ENCODE data around the gene ANO7.
"Not testable (repeated sequence)": the region's sequence is repeated elsewhere in the genome, so short reads cannot be mapped to it uniquely, and the experiment has no call there.

Gene ANO7

DNA sequence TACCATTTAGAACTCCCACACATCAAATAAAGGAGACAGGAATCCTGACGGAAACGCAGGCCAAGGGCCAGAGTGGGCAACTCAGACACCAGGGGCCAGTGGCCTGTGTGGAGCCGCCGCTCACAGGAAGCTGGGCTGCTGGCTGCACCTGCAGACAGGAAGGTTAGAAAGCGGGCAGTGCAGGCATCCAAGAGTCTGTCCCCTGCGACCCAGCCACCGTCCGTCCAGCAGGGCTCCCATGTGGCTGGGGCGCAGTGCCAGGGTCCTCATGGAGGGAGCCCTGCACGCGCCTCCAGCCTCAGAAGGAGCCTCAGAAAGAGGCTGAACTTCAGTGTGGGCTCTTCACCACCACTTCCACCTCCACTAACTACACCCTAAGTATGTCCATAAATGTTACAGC is 2.5 kb upstream of the ANO7 start:
- H3K4me3 ChIP-seq (ENCODE audit: low read length): no peak overlapping the region
- H3K9me3 ChIP-seq (ENCODE audit: control insufficient read depth, low read length): no peaks in the 10 kb centered on the region
- peaks cover 32% of the 10 kb centered on the region for H3K4me1 ChIP-seq (ENCODE audit: control insufficient read depth, insufficient read depth, low read length)
- no peaks in the 10 kb centered on the region for H3K36me3 ChIP-seq (ENCODE audit: control insufficient read depth, insufficient read depth, low read length)
- H3K9ac ChIP-seq (ENCODE audit: low read length): no peak overlapping the region
- no peaks in the 10 kb centered on the region for H3K27me3 ChIP-seq (ENCODE audit: control insufficient read depth, insufficient read depth, low read length)

DNA sequence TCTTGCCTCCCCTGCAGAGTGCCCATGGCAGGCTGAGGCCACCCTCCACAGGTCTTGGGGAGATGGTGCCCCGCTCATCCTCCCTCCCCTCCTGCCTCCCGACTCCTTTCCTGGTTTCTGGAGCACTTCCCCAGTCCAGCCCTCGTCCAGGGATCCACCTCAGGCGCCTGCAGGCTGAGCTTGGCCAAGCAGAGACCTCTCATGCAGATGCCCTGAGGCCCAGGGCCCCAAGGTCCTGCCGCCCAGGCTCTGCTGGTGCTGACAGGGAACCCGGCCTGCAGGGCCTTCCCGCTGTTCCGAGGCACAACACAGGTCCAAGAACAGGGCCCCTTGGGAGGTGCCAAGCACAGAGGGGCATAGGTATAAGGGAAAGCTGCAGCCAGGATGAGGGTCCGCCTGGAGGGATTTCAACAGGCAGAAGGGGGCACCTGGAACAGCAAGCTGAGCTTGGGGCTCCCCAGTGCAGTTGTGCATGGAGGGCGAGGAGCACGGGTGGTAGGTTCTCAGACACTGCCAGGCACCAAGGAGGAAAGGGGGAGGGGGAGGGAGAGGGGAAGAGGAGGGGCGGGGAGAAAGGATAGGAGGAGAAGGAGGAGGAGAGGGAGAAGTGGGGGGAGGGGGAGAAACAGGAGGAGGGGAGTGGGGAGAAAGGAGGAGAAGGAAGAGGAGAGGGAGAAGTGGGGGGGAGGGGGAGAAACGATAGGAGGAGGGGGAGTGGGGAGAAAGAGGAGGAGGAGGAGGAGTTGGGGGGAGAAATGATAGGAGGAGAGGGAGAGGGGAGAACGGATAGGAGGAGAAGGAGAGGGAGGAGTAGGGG is 1.2 kb upstream of the ANO7 start:
- no peaks in the 10 kb centered on the region for H3K36me3 ChIP-seq (ENCODE audit: control insufficient read depth, insufficient read depth, low read length)
- peak overlapping the region; percentile 90 for H3K4me3 ChIP-seq (ENCODE audit: low read length)
- H3K27me3 ChIP-seq (ENCODE audit: control insufficient read depth, insufficient read depth, low read length): no peaks in the 10 kb centered on the region
- peaks cover 32% of the 10 kb centered on the region for H3K4me1 ChIP-seq (ENCODE audit: control insufficient read depth, insufficient read depth, low read length)
- H3K9me3 ChIP-seq (ENCODE audit: control insufficient read depth, low read length): no peaks in the 10 kb centered on the region
- no peak overlapping the region for H3K9ac ChIP-seq (ENCODE audit: low read length)

DNA sequence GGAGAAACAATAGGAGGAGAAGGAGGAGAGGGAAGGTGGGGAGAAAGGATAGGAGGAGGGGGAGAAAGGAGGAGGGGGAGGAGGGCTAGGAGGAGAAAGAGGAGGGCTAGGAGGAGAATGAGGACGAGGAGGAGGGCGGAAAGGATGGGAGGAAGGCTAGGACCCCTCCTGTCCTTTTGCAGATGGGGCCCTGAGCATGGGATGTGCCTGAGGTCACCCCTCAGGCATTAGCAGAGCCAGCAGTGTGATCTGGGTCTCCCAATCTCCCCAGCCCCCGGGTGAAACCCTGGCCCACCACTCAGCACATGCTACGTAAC is 601 bp upstream of the ANO7 start:
- H3K27me3 ChIP-seq (ENCODE audit: control insufficient read depth, insufficient read depth, low read length): no peaks in the 10 kb centered on the region
- no peaks in the 10 kb centered on the region for H3K36me3 ChIP-seq (ENCODE audit: control insufficient read depth, insufficient read depth, low read length)
- no peaks in the 10 kb centered on the region for H3K9me3 ChIP-seq (ENCODE audit: control insufficient read depth, low read length)
- peak overlapping the region; percentile 90 for H3K4me3 ChIP-seq (ENCODE audit: low read length)
- peaks cover 33% of the 10 kb centered on the region for H3K4me1 ChIP-seq (ENCODE audit: control insufficient read depth, insufficient read depth, low read length)
- peak overlapping the region; percentile 90 for H3K9ac ChIP-seq (ENCODE audit: low read length)

DNA sequence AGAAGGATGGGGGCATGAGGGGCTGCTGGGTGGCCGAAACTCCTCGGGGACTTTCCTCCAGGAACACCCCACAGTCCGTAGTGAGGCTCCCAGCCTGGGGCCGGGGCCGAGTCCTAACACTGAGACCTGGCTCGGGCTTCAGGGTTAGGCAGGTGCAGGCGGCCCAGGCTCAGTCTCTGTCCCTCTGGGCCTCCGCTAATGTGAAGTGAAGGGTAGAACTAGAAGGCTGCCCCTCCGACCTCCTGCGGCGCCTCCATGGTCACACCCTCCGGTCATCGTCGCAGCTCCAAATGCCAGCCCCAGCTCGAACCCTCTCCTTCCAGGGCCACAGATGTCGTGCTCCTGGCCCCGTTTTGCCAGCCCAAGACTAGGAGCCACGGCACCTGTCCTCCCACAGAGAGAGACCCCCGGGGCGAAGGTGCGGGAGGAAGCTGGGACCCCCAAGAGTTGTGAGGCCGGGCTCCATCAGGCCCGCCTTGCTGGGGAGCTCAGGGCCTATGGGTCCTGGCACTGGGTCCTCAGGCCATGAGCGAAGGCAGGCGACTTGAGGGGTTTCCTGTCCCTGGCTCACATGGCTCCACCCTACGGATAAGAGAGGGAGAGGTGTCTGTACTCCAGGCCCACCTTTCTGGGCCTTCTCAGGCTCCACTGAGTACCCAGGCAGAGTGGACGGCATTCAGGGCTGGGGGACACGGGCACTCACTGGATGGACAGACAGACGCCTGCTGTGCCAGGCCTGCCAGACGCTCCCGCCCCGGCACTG is 797 bp downstream of the ANO7 start:
- H3K36me3 ChIP-seq (ENCODE audit: control insufficient read depth, insufficient read depth, low read length): no peaks in the 10 kb centered on the region
- no peaks in the 10 kb centered on the region for H3K27me3 ChIP-seq (ENCODE audit: control insufficient read depth, insufficient read depth, low read length)
- H3K9ac ChIP-seq (ENCODE audit: low read length): peak overlapping the region; percentile 90
- peak overlapping the region; percentile 90 for H3K4me3 ChIP-seq (ENCODE audit: low read length)
- H3K4me1 ChIP-seq (ENCODE audit: control insufficient read depth, insufficient read depth, low read length): peaks cover 36% of the 10 kb centered on the region
- H3K9me3 ChIP-seq (ENCODE audit: control insufficient read depth, low read length): no peaks in the 10 kb centered on the region

DNA sequence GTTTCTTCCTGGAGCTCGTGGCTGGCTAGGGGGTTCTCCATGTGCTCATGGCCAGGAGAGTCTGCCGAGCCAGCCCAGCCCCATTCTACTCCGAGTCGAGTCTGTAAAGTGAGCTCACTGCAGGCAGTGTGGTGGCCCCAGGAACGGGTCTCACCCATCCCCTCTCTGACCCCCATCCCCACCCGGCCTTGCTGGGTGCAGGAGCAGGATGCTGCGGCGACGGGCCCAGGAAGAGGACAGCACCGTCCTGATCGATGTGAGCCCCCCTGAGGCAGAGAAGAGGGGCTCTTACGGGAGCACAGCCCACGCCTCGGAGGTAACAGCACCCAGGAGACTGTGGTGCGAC is 1.4 kb downstream of the ANO7 start:
- Histone ChIP-seq H3K4me1 (ENCODE audit: control insufficient read depth, insufficient read depth, low read length) (peaks cover 36% of the 10 kb centered on the region), H3K36me3 (ENCODE audit: control insufficient read depth, insufficient read depth, low read length) (no peaks in the 10 kb centered on the region), H3K27me3 (ENCODE audit: control insufficient read depth, insufficient read depth, low read length) (no peaks in the 10 kb centered on the region), H3K9me3 (ENCODE audit: control insufficient read depth, low read length) (no peaks in the 10 kb centered on the region), H3K4me3 (ENCODE audit: low read length) (no peak overlapping the region), H3K9ac (ENCODE audit: low read length) (no peak overlapping the region)

DNA sequence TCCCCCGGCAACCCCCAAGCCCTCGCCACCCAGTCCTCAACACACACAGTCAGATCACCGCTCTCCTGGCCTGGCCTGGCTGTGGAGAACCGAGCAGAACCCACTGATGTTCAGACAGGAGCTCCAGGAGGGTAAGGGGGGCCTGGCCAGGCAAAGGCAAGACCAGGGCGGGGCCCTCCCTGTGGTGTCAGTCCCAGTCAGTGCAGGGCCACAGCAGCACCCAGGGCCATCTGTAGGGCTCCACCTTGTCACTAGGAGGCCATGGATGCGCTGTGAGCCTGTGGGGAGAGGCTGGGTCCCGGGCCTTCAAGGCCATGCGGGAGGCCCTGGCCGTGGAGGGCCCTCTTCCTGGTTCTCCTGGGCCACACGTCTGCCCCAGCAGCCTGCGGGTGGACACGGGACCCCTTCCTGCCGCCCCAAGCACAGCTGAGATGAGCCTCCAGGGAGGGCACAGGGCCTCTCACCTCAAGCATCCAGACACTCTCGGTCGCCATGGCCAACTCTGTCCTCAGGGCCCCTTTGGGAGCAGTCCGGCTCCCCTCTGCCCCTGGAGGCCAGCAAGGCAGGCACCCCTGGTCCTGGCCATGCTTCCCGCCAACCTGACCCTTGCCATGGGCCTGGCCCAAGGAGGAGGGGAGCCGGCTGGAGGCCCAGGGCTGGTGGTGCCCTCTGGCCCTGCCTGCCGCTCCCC is 2.0 kb downstream of the ANO7 start:
- Histone ChIP-seq H3K4me1 (ENCODE audit: control insufficient read depth, insufficient read depth, low read length) (peaks cover 36% of the 10 kb centered on the region), H3K36me3 (ENCODE audit: control insufficient read depth, insufficient read depth, low read length) (no peaks in the 10 kb centered on the region), H3K9ac (ENCODE audit: low read length) (no peak overlapping the region), H3K4me3 (ENCODE audit: low read length) (no peak overlapping the region), H3K9me3 (ENCODE audit: control insufficient read depth, low read length) (no peaks in the 10 kb centered on the region), H3K27me3 (ENCODE audit: control insufficient read depth, insufficient read depth, low read length) (no peaks in the 10 kb centered on the region)

DNA sequence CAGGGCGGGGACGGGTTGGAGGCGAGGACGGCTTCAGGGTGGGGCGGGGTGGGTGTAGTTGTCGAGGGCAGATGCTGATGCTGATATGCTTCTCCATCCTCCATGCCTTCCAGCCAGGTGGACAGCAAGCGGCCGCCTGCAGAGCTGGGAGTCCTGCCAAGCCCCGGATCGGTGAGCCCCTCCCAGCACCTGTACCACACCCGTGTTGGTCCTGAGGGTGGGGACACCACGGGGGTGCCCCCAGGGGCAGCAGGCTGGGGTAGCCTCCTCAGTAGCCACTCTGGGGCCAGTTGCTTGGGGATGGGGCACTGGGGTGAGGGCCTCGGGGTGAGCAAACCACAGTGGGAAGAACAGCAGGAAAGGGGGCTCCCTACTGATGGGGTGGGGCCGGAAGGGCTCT is 2.6 kb downstream of the ANO7 start:
- Histone ChIP-seq H3K9ac (ENCODE audit: low read length) (no peak overlapping the region), H3K27me3 (ENCODE audit: control insufficient read depth, insufficient read depth, low read length) (no peaks in the 10 kb centered on the region), H3K36me3 (ENCODE audit: control insufficient read depth, insufficient read depth, low read length) (no peaks in the 10 kb centered on the region), H3K4me3 (ENCODE audit: low read length) (no peak overlapping the region), H3K4me1 (ENCODE audit: control insufficient read depth, insufficient read depth, low read length) (peaks cover 36% of the 10 kb centered on the region), H3K9me3 (ENCODE audit: control insufficient read depth, low read length) (no peaks in the 10 kb centered on the region)

DNA sequence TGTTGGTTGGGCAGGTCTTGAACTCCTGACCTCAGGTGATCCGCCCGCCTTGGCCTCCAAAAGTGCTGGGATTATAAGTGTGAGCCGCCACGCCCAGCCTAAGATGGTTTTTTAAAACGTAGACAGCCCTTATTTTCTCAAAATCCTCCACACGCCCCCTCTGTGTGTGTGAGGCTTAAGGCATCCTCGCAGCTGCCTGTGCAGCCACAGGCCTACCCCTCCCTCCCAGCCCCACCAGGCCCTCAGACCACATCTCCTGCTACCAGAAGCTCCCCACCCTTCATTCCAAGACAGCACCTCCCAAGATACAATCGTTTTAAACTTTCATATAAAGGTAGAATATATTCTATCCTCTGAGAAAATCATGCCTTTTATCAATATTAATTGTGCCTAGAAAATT is 4.8 kb downstream of the ANO7 start:
- Histone ChIP-seq H3K4me1 (ENCODE audit: control insufficient read depth, insufficient read depth, low read length) (peaks cover 23% of the 10 kb centered on the region), H3K9me3 (ENCODE audit: control insufficient read depth, low read length) (no peaks in the 10 kb centered on the region), H3K27me3 (ENCODE audit: control insufficient read depth, insufficient read depth, low read length) (no peaks in the 10 kb centered on the region), H3K9ac (ENCODE audit: low read length) (no peak overlapping the region), H3K4me3 (ENCODE audit: low read length) (no peak overlapping the region), H3K36me3 (ENCODE audit: control insufficient read depth, insufficient read depth, low read length) (no peaks in the 10 kb centered on the region)

DNA sequence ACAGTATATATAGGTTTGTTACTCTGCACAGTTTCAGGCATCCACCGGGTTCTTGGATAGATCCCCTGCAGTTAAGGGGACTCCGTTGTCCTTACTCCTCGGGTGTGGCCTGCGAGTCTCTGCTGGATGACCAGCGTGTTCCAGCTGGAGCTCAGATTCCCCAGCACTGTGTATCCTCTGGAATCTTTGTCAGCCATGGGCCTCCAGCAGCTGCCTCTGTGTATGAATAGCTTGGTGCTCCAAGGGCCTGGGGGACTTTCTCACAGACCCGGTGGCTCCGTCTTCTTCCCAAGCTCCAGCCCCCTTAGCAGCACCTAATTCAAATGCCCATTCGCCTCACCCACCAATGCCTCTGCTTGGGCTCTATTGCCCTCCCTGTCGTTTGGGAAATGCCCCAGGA is 6.3 kb downstream of the ANO7 start:
- Histone ChIP-seq H3K9me3 (ENCODE audit: control insufficient read depth, low read length) (no peaks in the 10 kb centered on the region), H3K27me3 (ENCODE audit: control insufficient read depth, insufficient read depth, low read length) (no peaks in the 10 kb centered on the region), H3K4me1 (ENCODE audit: control insufficient read depth, insufficient read depth, low read length) (peaks cover 14% of the 10 kb centered on the region), H3K9ac (ENCODE audit: low read length) (no peak overlapping the region), H3K36me3 (ENCODE audit: control insufficient read depth, insufficient read depth, low read length) (no peaks in the 10 kb centered on the region), H3K4me3 (ENCODE audit: low read length) (no peak overlapping the region)

DNA sequence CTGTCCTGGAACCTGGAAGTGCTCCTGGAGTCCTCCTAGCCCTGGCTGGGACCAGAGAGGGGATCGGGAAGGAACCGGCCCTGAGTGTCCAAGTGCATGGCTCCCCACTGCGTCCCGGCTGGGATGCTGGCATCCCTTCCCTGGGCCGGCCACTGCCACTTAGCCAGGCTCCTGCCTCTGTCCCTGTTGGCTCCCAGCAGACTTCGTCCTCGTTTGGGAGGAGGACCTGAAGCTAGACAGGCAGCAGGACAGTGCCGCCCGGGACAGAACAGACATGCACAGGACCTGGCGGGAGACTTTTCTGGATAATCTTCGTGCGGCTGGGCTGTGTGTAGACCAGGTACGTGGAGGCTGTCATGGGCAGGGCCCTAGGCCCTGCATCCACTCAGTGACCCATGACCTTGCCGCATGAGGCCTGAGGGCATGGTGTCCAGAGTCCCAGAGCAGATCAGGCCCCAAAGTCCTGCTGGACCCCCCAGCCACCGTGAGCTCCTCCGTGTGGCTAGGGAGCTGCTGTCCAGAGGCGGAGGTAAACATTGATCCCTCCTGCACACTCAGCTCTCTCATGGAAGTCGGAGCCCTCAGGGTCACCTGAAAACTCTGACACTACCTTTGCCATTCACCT is 7.1 kb downstream of the ANO7 start:
- H3K27me3 ChIP-seq (ENCODE audit: control insufficient read depth, insufficient read depth, low read length): no peaks in the 10 kb centered on the region
- H3K9me3 ChIP-seq (ENCODE audit: control insufficient read depth, low read length): no peaks in the 10 kb centered on the region
- no peaks in the 10 kb centered on the region for H3K36me3 ChIP-seq (ENCODE audit: control insufficient read depth, insufficient read depth, low read length)

DNA sequence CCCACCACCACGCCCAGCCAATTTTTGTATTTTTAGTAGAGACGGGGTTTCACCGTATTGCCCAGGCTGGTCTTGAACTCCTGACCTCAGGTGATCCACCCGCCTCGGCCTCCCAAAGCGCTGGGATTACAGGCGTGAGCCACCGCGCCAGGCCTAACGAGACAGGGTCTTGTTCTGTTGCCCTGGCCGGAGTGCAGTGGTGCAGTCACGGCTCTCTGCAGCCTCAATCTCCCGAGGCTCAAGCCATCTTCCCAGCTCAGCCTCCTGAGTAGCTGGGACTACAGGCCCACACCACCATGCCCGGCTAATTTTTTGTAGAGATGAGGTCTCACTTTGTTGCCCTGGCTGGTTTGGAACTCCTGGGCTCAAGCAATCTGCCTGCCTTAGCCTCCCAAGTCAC is 8.8 kb downstream of the ANO7 start:
- H3K4me3 ChIP-seq (ENCODE audit: low read length); H3K9ac ChIP-seq (ENCODE audit: low read length); H3K27me3 ChIP-seq (ENCODE audit: control insufficient read depth, insufficient read depth, low read length); H3K9me3 ChIP-seq (ENCODE audit: control insufficient read depth, low read length); H3K4me1 ChIP-seq (ENCODE audit: control insufficient read depth, insufficient read depth, low read length); H3K36me3 ChIP-seq (ENCODE audit: control insufficient read depth, insufficient read depth, low read length): not testable (repeated sequence)

More for the DNA sequence above, 7.1 kb downstream of the ANO7 start:
- H3K4me3 ChIP-seq (ENCODE audit: low read length): no peak overlapping the region
- H3K9ac ChIP-seq (ENCODE audit: low read length): no peak overlapping the region
- H3K4me1 ChIP-seq (ENCODE audit: control insufficient read depth, insufficient read depth, low read length): peaks cover 6% of the 10 kb centered on the region

DNA sequence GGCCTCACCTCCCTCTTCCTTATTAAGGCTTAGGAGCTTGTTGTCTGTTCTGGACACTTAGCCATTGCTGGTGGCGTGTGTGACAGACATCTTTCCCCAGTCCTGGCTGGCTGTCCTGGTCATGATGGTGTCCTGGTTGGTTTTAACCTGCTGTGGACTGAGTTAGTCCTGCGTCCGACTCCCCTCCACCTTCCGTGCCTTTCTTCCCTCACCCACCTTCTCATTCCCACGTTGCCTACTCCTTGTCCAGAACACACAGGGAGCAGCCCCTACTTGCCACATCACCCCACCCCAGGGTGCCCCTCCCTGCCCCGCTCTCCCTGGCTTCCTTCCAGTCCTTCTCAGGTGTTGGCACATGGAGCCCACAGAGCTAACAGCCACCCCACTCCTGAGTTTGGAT is 9.5 kb downstream of the ANO7 start:
- H3K9me3 ChIP-seq (ENCODE audit: control insufficient read depth, low read length): no peaks in the 10 kb centered on the region

More for the DNA sequence above, 9.5 kb downstream of the ANO7 start:
- H3K4me3 ChIP-seq (ENCODE audit: low read length): no peak overlapping the region
- H3K27me3 ChIP-seq (ENCODE audit: control insufficient read depth, insufficient read depth, low read length): no peaks in the 10 kb centered on the region
- H3K36me3 ChIP-seq (ENCODE audit: control insufficient read depth, insufficient read depth, low read length): no peaks in the 10 kb centered on the region
- H3K4me1 ChIP-seq (ENCODE audit: control insufficient read depth, insufficient read depth, low read length): peaks cover 2% of the 10 kb centered on the region
- no peak overlapping the region for H3K9ac ChIP-seq (ENCODE audit: low read length)

Measured in mucosa of stomach (tissue), 1 donor.